Effector CD8-positive, alpha-beta T cell (primary cell): ENCODE measurements around the gene CCDC188.

ENCODE experiments used
- DNase-seq: peaks from one replicate; lab custom pipeline; 2025; lab: John Stamatoyannopoulos, UW

The CCDC188 gene

GRCh38 chr22:20149257-20150250 is 1.3 kb downstream of the CCDC188 start:
- no peak for DNase-seq

GRCh38 chr22:20148414-20148813 is 2.4 kb downstream of the CCDC188 start:
- no peak for DNase-seq

DNA sequence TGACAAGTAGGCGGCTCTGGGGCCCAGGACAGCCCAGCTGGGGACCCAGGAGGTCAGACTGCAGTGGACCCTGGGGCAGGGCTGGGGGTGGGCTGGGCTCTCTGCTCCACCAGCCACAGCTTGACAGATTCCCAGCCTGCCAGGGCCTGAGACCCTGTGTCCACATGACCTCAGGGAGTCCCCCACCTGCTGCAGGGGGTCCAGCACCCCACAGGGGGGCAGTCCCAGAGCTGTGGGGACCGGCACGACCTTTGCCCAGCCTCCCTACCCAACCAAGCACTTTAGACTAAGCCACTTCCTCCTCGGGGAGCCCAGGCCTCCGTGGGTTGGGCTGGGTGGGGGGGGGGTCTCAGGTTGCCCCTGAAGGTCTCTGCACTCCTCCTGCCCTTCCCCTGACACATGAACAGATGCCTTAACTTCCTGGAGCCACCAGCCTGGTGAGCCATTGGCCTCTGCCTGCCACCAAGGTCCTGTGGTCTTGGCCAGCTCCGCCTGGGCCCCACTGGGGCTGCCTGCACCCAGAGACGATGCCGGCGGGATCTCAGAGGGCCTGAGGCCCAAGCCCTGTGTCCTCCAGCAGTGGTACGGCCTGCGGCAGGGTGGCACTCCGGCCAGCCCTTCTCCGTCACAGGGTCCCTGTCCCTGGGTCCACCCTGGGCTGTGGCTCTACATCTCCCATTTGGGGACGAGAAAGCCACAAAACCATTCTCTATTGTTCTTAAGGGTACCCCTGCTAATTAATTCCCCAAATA is 3.4 kb downstream of the CCDC188 start:
- DNase-seq, result no peak

GRCh38 chr22:20146777-20147176 is 4.1 kb downstream of the CCDC188 start:
- no peak for DNase-seq

- no peak for DNase-seq
Measured at GRCh38 chr22:20145832-20146223, 5.0 kb downstream of the CCDC188 start.

DNA sequence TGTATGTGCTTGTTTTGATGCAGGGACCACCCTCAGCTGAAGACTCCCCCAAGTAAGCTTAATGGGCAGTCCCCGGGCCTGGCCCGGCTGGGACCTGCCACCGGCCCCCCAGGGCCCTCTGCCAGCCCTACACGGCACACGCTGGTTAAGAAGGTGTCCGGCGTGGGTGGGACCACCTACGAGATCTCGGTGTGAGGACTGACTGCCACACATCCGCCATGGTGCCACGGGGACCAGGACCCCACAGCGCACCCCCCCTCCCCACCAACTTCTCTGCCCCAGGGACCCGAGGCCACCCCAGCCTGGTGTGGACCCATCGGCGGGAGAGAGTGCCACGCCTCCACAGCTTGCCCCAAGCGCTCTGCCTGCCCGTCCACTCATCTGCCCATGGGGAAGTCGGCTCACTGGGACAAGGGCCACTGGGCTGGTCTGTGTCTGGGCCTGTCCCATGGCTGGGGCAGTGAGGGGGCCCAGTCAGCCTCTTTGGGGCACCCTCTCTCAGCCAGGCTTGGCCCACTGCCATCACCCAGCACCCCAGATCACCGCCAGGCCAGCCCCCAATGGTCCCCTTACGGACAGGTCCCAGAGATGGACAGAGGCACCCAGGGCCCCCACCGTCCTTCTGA is 5.5 kb downstream of the CCDC188 start:
- no peak for DNase-seq

- DNase-seq, result no peak
Measured at GRCh38 chr22:20143883-20144665, 6.8 kb downstream of the CCDC188 start.

- DNase-seq, result no peak
Measured at GRCh38 chr22:20142711-20143621, 7.9 kb downstream of the CCDC188 start.

DNA sequence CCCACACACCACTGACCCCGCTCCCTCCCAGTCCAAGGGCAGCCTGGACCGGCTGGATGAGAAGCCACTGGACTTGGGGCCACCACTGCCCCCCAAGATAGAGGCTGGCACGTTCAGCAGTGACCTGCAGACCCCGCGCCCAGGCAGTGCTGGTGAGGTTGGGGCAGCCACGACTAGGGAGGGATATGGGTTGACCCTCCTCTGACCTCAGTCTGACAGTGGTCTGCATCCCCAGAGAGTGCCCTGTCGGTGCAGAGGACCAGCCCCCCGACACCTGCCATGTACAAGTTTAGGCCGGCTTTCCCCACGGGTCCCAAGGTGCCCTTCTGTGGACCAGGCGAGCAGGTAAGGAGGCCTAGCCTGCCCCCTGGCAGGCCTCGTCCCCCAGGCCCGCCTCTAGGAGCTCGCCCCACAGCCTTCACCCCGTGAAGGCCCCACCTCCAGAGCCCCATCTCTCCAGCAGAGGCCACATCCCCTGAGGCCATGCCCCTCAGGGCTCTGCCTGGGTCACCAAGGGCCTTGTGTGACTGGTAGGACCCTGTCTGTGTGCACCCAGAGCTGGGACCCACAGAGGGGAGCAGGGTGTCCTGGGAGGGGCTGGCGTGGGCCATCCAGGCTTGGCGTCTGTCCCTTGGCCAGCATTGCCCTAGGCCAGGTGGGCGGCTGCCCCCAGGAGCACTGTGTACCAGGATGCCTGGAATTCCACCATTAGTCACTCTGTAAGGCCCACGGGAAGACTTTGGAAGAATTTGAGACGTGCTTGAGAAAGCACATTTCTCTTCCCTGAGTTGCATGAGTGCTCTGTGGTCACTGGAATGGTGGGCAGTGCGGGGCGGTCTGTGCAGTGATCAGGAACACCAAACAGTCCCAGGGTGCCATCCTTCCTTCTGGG is 9.4 kb downstream of the CCDC188 start:
- no peak for DNase-seq

DNA sequence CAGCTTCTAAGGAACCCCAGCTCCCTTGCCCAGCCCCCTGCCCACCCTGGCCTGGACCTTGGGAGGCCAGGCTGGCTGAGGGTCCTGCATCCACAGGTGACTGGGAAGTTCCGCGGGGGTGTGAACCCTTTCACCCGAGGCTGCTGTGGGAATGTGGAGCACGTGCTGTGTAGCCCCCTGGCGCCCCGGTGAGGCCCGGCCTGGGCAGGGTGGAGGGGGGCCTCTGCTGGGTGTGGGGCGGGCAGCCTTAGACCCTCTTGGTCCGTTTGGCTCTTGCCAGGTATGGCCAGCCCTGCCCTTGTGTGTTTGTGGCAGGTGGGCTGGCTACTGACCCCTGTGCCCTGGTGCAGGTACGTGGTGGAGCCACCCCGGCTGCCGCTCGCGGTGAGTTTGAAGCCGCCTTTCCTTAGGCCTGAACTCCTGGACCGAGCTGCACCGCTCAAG is 10.3 kb downstream of the CCDC188 start:
- DNase-seq, result no peak

DNA sequence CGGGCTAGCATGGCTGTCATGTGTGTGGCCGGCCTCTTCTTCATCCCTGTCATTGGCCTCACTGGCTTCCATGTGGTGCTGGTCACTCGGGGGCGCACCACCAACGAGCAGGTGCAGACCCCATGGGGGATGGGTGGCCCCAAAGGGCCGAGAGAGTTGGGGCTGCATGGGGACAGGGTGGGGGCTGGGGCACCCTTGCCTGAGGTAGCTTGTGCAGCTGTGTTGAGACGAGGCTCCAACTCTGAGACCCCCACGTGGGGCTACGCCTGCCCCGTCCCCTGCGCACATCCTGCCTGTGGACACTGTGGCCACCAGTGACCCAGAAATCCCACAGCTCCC is 10.8 kb downstream of the CCDC188 start:
- no peak for DNase-seq

- no peak for DNase-seq
Measured at GRCh38 chr22:20139391-20140106, 11.3 kb downstream of the CCDC188 start.

GRCh38 chr22:20138868-20139267 is 12.0 kb downstream of the CCDC188 start:
- no peak for DNase-seq

DNA sequence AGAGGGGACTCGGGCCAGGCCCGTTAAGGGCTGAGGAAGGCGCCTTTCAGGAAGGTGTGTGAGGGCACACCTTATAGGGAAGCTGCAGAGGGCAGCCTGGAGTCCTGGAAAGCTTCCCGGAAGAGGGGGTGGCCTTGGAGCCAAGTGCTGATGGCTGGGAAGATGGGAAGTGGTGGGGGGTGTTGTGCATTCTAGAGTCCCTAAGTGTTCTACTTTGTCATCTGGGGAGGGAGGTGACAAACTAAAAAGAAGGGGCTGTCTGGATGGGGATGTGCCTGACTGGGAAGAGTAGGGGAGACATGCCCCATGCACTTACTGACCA is 12.5 kb downstream of the CCDC188 start:
- DNase-seq, result no peak

GRCh38 chr22:20137671-20138416 is 13.0 kb downstream of the CCDC188 start:
- no peak for DNase-seq

DNA sequence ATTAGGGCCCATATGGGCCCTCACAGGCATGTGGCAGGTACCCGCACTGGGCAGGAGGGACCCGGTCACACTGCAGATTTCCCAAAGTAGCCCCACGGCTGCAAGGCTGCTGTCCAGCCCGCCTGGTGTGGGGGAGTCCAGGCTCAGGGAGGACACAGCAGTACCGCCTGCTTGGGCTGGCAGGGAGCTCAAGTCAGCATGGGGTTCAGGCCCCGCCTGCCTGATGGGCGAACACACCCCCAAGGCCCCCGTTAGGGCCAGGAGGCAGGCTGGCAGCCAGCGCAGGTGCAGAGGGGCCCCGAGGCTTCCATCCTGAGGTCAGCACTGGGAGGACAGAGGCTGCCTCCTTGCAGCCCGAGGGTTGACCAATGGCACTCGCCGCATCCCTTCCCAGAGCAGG is 13.7 kb downstream of the CCDC188 start:
- no peak for DNase-seq

DNA sequence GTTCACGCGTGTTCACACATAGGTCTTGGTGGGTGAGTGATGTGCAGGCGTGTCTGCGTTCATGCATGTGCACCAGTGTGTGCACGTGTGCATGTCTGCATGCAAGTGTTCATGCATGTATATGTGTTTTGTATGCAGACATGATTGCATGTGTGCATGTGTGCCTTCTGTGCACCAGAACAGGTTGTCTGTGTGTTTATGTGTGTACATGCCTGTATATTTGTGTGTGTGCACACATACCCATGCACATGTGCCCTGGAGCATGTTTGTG is 14.3 kb downstream of the CCDC188 start:
- no peak for DNase-seq

- no peak for DNase-seq
Measured at GRCh38 chr22:20135806-20136602, 14.9 kb downstream of the CCDC188 start.
